GM08714 (cell line): Measurements from ENCODE around the gene STK10.

Source experiments
- H3K4me3 ChIP-seq: fragments of 200-500 bp; sonication (Bioruptor generic); 2 replicates; pipeline ENCODE4 v1.5.1; 2014; ENCODE audit warnings: mild to moderate bottlenecking, low read length, inconsistent platforms
- ZNF274 ChIP-seq: IDR thresholded peaks from 2 replicates; pipeline ENCODE4 v1.6.1; 2012; ENCODE audit warnings: mild to moderate bottlenecking, low read depth, low read length

STK10 gene

DNA sequence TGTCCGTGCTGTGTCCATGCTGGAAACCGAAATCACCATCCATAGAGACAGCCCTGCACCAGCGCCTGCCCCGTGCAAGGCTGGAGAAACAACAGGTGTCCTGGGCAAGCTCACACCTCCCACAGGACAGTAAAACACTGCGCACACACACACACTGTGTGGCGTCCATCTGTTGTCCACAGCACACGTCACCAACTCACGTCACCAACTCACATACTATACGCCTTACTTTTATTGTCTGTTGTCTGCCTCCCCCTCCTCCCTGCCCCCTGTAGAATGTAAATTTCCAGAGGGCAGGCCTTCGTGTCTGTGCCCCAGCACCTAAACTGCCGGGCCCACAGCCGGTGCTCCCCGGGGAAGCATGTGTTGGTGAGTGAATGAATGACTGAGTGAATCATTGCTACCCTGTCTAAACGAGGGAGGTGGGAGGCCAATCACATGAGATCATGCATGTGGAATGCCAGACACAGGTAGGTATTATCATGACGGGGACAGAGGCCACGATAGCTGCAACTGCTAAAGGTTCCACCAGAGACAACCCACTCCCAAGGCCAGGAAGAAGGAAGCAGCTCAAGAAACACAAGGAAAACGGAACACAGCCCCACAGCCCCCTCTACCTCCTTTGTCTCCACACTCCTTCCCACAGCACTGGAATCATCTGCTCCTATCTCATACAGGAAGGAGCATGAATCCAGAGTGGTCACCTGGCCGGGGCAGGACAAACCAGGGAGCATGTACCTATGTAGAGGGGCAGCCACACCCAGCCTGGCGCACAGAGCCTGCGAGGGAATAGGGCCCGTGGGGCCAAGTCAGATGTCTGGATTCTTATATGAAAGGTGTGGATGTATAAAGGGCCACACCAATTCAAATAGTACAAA lies 41.9 kb downstream of the STK10 start:
- TF ChIP-seq ZNF274: no peak
- no peak overlapping the region for H3K4me3 ChIP-seq

DNA sequence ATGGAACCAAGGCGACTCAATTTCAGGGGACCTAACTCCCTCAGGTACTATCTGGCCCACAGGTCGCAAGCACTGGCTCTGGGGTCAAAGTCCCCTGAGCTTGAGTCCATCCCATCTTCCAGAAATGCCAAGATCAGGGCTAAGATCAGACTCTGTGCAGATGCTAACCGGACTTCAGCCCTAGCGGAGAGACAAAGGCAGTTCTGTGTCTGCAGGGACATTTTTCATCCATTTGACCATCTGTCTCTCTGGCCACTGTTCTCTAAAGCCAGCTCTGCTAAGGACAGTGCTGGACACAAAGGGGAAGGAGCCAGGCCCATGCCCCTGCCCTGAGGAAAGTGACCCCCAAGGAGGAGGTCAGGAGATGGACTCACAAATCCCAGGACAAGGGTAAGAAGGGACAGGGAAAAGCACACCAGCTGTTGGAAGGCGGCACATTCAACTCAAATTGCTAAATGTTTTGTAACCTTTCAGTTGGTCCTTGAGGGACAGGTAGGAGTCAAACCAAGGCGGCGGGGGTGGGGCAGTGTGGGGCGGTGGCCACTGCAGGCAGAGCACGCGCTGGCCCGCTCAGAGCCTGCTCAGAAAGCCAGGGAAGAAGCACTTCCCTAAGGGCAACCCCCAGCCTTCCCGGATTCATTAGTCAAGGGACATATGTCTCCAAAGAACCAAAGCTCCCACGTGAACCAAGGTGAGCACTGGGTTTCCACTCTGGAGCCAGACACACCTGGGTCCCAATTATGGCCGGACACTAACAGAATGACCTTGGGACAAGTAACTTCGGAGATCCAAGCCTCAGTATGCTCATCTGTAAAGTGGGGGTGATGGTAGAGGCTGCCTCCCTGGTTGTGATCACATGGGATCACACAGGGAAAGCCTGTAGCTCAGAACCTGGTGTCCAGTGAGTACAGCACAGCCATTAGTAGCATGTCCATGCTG lies 42.8 kb downstream of the STK10 start:
- TF ChIP-seq ZNF274: no peak

DNA sequence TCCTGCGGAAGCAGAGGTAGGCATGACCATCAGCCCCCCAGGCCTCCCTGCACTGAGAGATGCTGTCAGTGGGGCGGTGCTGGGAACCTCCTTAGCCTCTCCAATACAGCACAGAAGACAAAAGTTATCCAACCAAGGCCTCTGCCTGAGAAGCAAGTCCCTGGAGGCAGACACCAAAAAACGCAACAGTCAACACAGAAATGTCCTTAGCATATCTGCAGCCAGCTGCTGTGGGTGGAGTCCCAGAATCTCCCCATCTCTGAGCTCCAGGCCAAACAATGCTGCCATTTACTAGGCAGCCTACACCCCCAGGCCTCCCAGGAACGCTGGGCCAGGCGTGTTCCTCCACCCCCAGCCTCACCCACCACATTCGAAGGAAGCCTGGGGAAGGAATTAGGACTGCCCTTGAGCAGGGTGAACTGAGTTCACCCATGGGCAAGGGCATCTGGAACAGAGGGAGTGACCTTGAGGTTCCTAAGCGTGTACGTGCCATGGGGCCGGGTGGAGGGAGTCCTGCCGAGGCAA lies 43.7 kb downstream of the STK10 start:
- TF ChIP-seq ZNF274: no peak
- H3K4me3 ChIP-seq: no peak overlapping the region

More for the DNA sequence above, 42.8 kb downstream of the STK10 start:
- H3K4me3 ChIP-seq: no peak overlapping the region

DNA sequence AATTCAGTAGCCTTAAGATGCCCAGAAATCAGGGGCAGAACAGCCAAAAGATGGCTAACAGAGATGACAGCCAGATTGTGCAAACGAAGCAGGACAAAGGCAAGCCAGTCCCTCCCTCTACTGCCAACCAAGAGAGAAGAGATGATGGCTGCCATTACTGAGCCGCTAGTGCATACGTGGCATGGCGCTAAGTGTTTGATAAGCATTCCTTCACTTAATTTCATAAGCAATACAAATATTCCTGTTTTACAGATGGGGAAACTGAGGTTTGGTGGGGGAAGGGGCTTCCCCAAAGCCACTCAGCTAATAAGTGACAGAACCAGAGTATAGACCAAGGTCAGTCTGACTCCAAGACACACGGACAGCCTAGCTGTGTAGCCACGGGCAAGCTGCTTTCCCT lies 44.1 kb downstream of the STK10 start:
- TF ChIP-seq ZNF274: no peak
- no peak overlapping the region for H3K4me3 ChIP-seq

DNA sequence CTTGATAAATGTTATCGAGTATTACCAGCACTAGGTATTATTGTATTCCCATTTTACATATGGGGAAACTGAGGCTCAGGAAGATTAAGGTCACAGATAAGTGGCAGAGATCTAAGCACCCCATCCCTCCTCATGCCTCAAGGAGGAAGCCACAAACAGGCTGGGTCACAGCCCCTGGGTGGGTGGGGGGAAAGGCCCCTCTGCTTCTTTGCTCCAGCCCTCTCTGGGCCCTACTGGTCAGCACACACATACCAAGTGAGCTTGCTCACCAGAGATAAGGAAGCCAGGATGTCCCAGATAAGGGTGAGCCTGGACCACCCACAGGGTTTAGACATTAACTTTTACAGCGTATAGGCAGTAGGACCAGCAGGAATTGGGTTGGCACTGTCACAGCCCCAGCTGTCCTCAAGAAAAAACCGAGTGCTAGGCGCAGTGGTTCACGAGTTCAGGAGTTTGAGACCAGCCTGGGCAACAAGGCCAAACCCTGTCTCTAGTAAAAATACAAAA lies 45.3 kb downstream of the STK10 start:
- no peak overlapping the region for H3K4me3 ChIP-seq
- TF ChIP-seq ZNF274: no peak

DNA sequence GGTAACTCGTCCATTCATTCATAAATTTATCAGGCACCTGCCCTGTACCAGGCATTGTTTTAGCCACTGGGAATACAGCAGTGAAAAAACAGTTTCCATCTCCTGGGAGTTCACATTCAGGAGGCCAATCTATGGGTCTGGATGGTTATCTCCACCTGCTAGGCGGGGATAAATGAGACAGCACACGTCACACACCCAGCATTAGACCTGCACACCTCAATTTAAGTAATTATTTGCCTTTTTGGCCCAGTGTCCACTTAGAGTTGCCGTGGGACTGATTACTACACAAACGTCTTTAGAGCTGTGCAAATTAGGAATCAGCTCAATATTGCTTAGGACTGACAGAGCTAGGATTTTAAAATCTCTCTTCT lies 46.1 kb downstream of the STK10 start:
- H3K4me3 ChIP-seq: no peak overlapping the region
- no peak for TF ChIP-seq ZNF274

DNA sequence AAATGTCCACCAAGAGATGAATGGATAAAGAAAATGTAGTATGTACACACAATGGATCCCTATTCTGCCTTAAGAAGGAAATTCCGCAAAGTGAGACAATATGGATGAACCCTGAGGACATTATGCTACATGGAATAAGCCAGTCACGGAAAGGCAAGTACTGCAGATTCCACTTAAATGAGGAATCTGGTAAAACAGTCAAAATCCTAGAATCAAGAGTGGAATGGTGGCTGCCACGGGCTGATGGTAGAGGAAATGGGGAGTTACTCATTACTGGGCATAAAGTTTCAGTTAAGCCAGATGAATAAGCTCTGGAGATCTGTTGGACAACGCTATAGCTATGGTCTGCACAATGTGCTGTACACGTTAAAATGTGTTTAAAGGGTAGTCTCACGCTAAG lies 47.2 kb downstream of the STK10 start:
- no peak for TF ChIP-seq ZNF274
- no peak overlapping the region for H3K4me3 ChIP-seq

DNA sequence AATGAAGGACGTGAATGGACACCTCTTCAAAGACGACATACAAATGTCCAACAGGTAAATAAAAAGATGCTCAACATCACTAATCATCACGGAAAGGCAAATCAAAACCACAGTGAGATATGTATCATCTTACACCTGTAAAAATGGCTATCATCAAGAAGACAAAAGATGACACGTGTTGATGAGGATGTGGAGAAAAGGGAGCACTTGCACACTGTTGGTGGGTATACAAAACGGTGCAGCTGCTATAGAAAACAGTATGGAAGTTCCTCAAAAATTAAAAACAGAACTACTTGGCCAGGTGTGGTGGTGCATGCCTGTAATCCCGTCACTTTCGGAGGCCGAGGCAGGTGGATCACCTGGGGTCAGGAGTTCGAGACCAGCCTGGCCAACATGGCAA lies 47.9 kb downstream of the STK10 start:
- H3K4me3 ChIP-seq: no peak overlapping the region
- no peak for TF ChIP-seq ZNF274

DNA sequence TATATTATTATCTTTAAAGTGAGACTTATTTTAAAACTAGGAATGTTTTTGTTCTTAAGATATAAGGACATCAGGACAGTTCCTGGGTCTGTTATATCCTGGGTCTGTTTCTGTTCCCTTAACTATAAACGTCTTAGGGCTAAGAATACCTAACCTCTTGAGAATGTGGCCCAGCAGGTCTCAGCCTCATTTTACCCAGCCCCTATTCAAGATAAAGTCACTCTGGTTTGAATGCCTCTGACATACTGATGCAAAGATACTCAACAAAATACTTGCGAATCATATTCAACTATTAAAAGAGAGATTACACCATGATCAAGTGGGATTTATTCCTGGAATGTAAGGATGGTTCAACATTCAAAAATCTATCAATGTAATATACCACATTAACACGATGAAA lies 51.0 kb downstream of the STK10 start:
- no peak for TF ChIP-seq ZNF274
- no peak overlapping the region for H3K4me3 ChIP-seq

DNA sequence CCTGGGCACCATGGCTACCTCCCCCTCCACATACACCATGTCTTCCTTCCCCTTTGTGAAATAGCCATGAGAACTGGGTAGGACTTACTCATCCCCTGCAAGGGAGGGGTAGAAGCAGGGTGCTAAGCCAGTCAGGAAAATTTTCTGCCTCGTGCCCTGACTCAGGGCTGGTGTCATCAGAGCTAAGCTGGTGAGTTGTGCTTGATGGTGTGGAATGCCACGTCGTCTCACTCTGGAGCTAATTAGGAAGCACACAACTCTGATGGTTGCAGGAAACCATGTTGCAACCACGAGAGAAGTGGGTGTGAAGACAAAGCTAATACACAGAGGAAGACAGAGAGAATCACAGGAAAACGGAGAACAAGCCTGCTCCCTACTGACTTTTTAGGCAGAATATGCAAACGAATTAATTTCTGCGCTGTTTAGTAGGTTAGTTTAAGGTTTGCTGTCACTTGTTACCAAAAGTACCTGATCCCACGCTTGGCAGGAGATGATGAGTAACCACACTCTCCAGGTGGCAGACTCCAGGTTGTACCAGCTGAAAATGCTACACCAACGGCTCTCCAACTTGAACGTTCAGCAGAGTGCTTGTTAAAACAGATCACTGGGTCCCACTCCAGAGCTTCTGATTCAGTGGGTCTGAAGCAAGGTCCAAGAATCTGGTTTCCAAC lies 54.5 kb downstream of the STK10 start:
- TF ChIP-seq ZNF274: no peak
- H3K4me3 ChIP-seq: no peak overlapping the region

DNA sequence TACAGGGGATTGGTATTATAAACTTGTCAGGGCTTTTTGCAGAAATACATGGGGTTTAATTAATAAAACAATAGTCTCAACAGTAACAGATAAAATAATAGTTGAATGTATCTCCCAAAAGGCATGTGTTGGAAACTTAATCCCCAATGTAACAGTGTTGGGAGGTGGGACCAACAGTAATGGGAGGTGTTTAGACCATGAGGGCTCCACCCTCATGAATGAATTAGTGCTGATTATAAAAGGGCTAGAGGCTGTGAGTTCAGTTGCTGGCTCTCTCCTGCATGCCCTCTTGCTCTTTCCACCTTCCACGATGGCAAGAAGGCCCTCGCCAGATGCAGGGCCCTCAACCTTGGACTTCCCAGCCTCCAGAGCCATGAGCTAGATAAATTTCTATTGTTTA lies 56.3 kb downstream of the STK10 start:
- no peak overlapping the region for H3K4me3 ChIP-seq
- TF ChIP-seq ZNF274: no peak

DNA sequence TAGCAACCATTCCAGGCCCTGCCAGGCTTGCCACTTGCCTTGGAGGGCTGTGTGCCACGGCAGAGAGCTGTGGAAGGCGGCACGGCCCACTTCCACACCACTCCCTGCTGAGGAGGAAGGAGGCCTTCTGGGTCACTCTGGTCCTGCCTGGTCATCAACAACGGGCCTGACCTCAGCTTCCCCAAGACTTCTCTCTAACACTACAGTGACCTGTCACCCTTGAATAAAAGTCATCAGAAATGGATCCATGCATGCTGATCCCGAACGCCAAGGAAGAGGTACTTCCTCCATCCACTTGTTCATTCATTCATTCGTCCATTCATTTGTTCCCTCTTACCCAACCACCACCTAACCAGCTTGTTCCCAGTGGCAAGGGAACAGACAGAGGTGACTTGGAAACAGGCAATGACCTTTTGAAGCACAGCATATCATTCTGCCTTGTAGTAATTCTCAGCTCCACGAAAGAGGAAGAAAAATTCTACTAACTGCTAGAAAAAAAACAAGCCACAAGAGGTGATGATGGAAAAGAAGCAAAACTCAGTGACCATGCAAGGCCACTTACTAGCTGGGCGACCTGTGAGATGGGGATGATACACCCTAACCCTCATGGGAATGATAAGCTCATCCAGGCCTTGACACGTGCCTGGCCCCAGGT lies 58.6 kb downstream of the STK10 start:
- no peak for TF ChIP-seq ZNF274
- no peak overlapping the region for H3K4me3 ChIP-seq

DNA sequence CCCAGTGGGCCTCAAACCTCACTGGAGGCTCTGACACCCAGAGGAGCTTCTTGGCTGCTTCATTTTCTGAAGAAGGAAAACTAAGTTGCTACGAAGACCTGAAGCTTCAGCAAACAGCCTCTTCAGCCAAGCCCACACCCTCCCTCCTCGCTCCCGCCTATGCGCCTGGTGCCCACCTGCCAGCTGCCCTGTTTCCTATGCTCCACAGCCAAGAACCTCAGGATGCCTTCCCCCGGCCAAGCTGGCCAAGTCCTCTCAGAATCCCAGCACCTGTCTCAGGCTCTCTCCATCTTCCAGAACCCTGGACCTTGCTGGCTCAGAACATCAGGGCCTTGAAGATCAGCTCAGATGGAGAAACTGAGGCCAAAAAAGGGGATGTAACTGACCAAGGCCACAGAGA lies 60.4 kb downstream of the STK10 start:
- no peak for TF ChIP-seq ZNF274
- H3K4me3 ChIP-seq: no peak overlapping the region
